ENCODE data around the gene SDC3.
A peak's percentile ranks its signal among the peaks of the same experiment; 100 is the strongest.

Gene SDC3

DNA sequence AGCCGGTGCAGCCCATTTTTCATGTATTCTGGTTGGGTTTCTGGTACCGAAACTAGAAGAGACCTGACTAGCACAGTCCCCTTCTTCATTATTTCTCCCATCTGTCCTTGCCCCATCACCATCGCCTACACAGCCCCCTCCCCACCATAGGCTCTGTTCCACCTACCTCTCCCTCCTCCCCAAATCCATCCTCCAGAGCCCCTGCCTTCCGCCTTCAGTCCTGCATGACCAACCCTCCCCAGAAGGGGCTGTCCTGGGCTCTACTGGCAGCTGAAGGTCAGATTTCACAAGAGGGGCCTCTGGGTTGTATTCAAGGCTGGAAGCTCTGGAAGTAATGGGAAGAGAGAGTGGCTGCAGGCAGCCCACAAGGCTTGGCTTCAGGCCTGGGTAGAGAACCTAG, 55.2 kb downstream of the SDC3 start:
- no peak for DNase-seq (ENCODE audit: low spot score)

DNA sequence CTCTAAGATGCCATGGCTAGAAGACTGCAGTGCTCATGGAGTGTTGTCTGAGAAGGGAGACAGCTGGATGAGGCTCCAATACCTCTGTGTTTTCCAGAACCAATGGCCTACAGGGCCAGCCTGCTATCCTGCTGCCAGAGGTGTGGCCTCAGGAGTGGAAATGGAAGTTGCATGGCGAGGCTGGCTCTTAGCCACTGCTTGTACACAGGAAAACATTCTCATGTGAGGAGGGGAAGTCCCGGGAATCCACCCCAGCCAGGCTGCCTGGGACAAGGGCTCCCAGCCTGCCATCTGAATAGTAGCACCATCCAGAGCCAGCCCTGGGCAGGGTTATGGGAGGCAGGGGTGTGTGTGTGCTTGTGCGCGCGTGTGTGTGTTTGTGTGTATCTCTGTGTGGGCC, 56.5 kb downstream of the SDC3 start:
- no peak for DNase-seq (ENCODE audit: low spot score)

DNA sequence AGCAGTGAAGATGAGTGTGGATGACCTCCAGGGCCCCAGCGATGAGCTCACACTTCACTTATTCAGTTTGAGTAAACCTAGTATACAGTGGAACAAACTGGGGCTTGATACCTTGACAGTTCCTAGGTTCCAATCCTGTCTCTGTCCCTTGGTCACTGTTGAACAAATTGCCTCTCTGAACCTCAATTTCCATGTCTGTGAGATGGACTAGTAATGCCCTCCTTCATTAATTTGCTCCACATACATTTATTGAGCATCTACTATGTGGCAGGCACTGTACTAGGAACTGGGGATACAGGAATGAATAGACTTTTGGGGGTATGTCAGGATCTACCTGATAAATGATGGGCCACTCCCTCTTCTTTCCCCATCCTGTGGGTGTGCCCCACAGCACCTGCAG, 57.3 kb downstream of the SDC3 start:
- DNase-seq (ENCODE audit: low spot score) = no peak

DNA sequence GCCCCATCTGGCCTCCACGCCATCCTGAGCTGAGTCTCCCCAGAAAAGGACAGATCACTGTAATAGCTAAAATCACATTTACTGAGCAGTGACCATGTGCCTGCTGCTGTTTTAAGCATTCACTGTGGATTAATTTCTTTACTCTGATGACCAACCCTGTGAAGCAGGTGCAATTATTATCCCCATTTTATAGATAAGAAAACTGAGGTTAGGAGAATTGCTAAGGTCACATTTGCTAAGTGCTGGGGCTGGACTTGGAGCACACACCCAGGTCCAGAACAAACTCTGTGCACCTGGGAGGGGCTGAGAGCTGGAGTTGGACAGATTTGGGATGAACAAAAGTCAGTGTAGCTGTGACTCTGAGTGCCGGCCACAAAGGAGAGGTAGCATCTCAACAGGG, 58.0 kb downstream of the SDC3 start:
- DNase-seq (ENCODE audit: low spot score) = no peak

DNA sequence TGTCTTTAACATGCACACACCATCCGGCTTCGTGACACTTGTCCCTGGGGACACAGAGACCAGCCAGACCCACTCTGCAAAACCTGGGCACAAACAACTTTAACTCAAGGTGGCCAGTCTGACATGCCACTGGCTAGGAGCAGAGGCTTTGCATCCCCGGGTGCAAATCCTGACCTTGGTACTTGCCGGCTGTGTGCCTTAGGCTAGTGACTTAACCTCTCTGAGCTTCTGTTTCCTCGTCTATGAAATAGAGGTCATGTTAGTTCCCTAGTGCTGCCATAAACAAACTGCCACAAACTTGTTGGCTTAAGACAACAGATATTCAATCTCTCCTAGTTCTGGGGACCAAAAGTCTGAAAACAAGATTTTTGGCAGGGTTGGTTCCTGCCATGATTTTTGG, 60.4 kb downstream of the SDC3 start:
- DNase-seq (ENCODE audit: low spot score) = no peak

DNA sequence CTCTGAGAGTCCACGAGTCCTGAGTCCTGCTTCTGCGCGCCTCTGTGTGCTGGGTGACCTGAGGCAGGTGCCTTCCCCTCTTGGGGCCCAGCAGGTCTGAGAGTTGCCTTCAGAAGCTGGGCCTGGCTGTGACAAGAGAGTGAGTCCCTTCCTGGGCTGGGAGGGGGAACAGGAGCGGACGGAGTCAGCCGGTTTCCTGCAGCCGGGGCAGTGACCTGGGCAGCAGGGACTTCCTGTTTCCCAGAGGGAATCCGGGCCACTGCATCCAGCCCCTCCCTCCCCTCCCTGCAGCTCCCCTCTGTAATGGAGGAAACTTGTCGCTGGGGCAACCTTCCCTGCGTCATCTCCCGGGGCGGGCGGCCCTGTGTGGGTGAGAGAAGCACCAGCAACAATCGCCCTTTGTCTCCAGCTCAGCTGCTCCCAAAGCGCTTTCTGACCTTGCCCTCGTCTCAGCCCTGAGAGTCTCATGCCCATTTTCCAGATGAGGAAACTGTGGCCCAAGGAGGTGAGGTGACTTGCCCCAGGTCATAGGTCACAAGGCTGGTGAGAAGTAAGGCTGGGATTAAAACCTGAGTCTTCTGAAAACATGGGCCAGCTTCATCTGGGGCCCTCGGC, 61.1 kb downstream of the SDC3 start:
- DNase-seq (ENCODE audit: low spot score) = peak; percentile 15

DNA sequence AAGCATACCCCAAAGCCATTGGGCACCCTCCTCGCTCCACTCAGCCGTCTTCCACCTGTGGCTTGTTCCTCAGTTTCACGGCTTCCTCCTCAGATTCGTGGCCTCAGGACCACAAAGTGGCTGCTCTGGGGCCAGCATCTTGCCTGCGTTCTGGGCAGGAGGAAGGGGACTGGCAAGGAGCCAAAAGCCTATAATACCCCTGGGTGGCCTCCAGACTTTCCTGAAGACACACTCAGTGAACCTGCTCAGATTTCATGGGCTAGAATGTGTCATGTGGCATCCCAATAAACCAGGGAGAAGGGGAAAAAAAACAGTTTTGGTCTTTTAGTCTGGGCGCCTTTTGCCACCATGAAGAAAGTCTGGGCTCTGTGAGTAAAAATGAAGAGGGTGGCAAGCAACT, 62.0 kb downstream of the SDC3 start:
- DNase-seq (ENCODE audit: low spot score) = no peak

DNA sequence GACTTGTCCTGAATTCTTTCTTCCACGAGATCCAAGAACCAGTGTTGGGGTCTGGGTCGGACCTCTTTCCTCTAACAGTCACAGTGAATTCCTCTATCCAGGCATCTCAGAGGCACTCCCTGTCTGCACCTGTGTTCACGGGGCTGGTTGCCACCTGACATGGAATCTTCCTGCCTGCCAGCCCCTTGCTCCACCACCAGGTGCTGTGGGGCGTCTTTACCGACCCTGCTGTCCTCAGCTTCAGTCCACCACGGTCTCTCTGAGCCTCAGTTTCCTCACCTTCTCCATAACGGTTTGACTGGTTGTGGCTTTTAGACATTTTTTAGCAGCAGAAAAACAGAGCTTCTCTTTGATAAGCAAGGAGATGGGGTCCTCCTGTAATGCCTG, 62.7 kb downstream of the SDC3 start:
- DNase-seq (ENCODE audit: low spot score) = no peak

DNA sequence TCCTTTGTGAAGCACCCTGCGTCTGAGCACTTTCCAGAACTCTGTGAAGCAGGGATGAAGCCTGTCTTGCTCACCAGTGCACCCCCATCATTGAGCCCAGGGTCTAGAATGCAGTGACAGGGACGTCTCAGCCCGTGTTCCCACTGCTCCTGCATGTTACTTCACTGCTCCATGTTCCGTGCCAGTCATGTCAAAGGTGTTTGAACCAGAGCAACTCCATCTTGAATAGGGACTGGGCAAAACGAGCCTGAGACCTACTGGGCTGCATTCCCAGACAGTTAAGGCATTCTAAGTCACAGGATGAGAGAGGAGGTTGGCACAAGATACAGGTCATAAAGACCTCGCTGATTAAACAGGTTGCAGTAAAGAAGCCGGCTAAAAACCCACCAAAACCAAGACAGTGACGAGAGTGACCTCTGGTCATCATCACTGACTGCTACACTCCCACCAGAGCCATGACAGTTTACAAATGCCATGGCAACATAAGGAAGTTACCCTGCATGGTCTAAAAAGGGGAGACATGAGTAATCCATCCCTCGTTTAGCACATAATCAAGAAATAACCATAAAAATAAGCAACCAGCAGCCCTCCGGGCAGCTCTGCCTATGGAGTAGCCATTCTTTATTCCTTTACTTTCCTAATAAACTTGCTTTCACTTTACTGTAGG, 63.2 kb downstream of the SDC3 start:
- no peak for DNase-seq (ENCODE audit: low spot score)

DNA sequence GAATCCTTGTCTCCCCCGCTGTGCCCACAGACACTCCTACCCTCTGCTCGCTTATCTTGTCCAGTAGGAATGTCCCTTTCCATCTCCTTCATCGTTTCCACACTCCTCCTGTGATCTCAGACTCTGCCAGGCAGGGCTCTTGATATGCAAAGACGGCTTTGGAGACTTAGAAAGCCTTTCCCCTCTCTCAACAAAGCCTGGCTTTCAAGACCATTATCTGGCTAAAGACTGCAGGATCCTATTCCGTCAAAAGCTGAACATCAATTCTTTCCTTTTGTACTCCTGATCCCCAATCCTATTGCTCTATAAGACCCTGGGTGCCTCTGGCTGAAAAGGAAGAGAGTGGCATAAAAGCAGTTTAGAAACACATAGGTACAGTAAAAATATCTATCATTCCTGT, 63.9 kb downstream of the SDC3 start:
- DNase-seq (ENCODE audit: low spot score) = no peak

DNA sequence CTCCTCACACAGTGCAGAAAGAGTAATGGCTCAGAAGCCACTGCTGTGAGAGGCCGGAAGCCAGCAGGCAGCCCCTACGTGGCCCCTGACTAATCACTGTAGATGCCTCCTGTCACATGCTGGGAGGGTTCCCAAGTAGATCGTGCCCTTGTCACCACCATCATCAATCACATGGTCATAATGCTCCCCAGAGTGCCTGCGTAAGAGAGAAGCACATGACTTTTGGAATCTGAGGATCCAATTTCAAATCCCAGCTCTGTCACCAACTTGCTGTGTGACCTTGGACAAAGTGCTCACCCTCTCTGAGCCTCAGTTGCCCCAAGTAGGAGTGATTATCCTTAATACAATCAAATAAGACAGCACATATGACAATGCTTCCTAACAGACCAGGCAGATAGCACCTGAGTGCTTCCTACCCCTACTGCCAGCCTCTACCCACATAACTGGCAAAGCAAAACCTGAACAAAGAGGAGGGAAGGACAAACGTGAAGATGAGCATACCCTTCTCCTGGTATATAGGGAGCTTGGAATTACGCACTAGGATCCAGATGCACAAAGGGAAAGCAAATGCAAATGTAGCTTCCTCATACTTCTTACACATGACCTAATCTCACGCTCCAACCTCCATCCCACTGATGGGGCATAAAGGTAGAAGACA, 65.7 kb downstream of the SDC3 start:
- no peak for DNase-seq (ENCODE audit: low spot score)

DNA sequence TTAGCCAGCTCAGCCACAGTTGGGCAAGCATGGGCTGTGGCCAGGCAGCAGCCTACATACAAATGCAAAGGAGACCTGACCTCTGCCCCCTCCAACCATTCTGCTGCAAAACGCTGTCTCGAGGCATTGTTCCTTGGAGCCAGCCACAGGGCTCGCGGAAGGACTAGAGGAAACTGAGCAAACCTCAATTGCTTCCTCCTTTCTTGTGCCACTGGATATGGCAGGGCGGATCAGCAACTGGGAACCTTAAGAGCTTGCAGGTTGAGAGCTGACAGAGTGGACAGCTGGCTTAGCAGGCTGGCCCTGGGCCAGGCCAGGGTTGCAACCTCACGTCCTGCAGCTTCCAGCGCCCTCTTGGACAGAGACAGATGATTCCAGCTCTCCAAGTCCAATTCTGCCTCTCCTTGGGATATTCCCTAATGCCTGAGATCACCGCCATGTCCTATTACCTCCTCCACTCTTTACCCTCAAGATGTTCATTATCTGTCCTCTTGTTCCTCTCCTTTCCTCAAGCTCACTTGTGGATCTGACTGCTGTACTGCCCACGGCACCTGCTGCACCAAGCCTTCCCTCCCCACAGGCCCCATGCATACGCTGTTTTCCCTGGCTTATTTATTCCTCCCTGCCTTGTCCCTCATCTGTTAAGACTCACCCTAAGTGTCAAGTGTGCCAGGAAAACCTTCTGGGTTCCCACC, 67.5 kb downstream of the SDC3 start:
- no peak for DNase-seq (ENCODE audit: low spot score)

DNA sequence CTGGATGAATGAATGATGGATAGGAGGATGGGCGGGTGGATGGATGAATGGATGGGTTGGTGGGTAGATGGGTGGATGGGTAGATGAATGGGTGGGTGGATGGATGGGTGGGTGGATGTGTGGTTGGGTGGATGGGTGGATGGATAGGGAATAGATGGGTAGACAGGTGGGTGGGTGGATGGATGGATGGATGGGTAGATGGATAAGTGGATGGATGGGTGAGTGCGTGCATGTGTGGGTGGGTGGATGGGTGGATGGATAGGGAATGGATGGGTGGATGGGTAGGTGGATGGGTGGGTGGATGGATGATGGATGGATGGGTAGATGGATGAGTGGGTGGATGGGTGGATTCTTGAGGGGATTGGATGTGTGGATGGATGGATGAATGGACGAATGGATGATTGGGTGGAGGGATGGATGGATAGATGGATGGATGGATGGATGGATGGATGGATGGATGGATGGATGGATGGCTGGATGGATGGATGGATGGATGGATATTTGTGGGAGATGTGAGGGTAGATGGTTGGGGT, 68.7 kb downstream of the SDC3 start:
- no peak for DNase-seq (ENCODE audit: low spot score)

DNA sequence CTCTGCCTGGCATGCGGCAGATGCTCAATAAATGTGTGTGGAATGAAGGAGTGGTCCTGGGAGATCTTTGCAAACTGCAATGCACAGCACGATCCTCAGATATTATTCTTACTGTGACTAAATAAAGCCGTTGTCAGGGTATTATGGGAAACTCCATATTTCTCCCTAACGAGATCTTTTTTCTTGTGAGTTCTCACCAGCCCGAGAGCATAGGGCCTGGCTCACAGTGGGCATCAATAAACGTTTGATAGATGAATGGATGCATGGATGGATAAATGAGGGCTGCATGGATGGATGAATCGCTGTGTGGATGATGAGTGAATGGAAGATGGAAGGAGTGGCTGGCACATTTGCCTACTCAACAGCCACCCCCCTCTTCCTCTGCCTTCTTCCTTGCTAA, 69.6 kb downstream of the SDC3 start:
- DNase-seq (ENCODE audit: low spot score) = no peak

DNA sequence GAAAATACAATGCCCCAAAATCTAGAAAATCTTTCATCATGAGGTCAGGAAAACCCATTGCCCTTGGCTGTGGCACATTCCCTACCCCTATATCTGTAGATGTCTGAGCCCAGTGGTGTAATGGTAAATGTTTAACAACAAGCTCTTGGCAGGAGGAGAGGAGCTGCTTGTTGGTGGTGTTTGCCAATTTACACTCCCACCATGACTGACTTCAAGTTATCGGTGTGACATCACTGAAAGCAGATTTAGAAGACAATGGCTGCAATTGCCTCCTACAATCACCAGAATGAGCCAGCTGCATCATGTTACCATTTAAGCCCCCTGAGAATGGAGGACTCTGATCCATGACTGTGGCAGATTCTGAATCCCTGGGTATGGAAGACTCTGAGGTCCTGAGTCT, 70.9 kb downstream of the SDC3 start:
- no peak for DNase-seq (ENCODE audit: low spot score)

DNA sequence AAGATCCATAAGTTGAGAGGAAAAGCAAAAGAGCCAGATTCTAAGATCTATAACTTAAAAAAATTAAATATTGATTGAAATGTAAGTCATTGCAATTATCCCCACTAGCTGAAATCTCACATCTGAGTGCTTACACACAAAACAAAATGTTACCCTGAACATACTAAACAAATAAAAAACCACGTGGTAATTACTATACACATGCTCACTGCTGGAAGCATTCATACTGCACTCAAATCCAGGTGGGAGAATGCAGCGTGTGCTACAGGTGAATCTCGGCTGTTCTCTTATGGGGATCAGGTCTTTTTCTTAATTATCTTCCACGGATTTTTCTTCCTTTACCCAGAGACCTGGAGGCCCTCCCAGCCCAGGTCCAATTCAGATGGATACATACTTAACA, 74.3 kb downstream of the SDC3 start:
- no peak for DNase-seq (ENCODE audit: low spot score)

DNA sequence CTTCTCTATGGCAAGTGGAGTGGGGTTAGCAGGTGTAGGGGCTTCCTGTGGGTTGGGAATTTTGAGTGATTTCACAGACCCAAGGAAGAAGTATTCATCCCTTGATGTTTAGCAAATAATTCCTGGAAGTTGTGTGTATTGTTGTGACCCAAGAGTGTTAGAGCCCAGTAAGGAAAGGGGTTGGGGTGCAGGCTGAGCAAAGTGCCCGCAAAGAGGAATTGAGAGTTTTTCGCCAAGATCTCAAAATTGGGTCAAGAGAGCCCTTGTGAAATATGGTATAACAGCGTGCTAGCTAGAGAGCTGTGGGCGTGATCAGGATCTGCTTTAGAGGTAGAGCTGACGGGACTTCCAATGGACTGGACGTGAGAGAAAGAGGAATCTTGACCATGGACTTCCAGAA, 78.0 kb downstream of the SDC3 start:
- no peak for DNase-seq (ENCODE audit: low spot score)

DNA sequence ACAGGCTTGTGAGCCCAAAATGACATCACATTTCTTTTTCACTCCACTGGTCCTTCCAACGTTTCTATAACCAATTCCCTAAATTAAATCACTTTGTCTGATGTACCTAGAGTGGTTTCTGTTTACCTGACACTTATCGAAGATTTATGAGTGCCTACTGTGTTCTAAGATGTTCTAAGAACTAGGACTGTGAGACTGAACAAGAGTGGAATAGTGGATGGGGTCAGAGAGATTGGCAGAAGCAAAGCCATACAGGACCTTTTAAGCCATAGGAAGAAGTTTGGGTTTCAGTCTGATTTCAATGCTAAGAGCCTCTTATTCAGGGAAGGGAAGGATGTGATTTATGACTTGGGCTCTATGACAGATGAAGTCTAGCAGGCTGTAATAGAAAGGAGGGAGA, 78.7 kb downstream of the SDC3 start:
- no peak for DNase-seq (ENCODE audit: low spot score)

DNA sequence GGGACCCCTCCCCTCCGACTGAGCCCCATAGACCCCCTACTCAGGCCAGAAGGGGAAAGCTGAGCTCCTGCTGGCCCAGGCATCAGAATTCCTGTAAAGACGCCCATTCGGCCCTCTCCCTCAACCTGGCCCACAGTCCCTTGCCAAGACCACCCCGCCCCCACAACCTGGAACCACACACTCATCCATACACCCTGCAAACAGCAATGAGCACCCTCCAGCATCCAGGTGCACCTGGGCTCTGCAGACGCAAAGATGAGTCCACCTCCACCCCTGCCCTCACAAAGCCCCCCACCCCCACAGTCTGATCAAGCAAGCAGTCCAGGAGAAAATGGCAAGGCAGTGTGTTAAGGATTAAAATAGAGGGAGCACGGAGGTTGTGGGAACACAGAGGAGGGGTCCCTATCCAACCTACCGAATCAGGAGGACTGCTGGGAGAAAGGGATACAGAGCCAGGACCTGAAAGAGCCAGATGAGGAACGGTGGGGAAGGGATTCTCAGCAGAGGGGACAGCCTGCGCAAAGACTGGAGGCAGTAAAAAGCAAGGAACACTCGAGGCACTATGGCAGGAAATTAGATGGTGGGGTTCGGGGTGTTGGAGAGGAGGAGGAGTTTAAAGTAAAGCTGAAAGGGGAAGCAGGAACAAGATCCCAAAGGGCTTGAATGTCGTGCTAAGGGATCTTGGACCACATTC, 83.7 kb downstream of the SDC3 start:
- no peak for DNase-seq (ENCODE audit: low spot score)

DNA sequence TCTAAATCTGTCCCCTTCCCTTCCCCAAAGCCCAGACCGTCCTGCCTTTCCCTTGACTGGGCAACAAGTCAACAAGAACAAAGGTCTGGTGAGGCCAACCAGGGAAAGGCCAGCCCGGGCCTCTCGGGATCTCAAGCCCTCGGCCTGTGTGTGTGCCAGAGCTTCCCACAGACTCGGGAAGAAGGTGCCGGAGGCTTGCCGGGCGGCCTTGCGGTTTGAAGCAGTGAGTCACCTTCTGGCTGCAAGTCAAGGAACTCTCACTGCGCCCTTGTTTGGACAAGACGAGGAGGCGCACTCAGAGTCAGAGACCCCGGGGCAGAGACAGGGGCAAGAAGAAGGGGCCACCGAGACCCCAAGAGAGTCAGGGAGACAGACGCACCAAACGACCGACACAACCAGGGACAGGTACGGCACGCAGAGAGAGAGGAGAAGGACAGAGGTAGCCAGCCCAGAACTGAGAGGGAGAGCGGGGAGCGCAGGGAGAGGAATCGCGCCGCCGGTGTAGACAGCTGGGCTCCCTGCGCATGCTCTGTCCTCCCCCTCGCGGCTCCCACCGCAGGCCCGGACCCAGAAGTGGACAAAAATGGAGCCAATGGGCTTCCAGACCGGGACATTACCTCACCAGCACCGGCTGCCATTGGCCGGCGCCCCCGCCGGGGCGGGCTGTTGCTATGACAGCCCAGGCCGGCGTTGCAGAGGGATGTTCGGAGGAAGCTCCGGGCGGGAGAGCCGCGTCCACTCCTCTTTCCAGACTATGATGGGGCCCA, 84.4 kb downstream of the SDC3 start:
- DNase-seq (ENCODE audit: low spot score) = peak; percentile 90

DNA sequence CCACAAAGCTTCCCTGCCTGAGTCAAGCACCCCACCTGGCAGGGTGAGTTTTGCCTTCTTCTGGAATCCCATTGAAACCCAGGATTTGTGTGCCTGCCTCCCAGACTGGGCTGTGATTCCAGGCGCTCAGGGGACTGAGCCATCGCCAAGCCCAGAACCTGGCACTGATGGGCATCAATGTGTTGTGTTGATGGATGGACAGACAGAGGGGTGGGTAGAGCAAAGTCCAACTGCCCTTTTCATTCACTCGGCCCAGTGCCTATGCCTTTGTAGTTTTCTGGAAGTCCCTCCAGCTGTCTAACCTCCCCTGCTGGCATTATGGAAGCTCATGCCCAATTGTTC, 85.0 kb downstream of the SDC3 start:
- no peak for DNase-seq (ENCODE audit: low spot score)
